ENCODE measurements around the gene SLC4A8.

SLC4A8 gene

GRCh38 chr12:51460519-51460918, 35.9 kb downstream of the SLC4A8 start:
- TF ChIP-seq ZFX (IDR thresholded peaks at IDR 0.05) = no peak
- no peak for TF ChIP-seq CTCF (conservative IDR thresholded peaks at IDR 0.05)
- H3K27ac ChIP-seq = no peak overlapping the region

GRCh38 chr12:51465491-51465890, 40.9 kb downstream of the SLC4A8 start:
- H3K27ac ChIP-seq = no peak overlapping the region
- TF ChIP-seq ZFX (IDR thresholded peaks at IDR 0.05) (no peak), CTCF (conservative IDR thresholded peaks at IDR 0.05) (no peak)

GRCh38 chr12:51470116-51470515, 45.5 kb downstream of the SLC4A8 start:
- no peak overlapping the region for H3K27ac ChIP-seq
- TF ChIP-seq ZFX (IDR thresholded peaks at IDR 0.05) = no peak
- no peak for TF ChIP-seq CTCF (conservative IDR thresholded peaks at IDR 0.05)

GRCh38 chr12:51471111-51471864, 46.7 kb downstream of the SLC4A8 start:
- TF ChIP-seq CTCF (conservative IDR thresholded peaks at IDR 0.05) (no peak), ZFX (IDR thresholded peaks at IDR 0.05) (no peak)
- no peak overlapping the region for H3K27ac ChIP-seq

- H3K27ac ChIP-seq = no peak overlapping the region
- no peak for TF ChIP-seq CTCF (conservative IDR thresholded peaks at IDR 0.05)
- TF ChIP-seq ZFX (IDR thresholded peaks at IDR 0.05) = no peak
These were observed 48.4 kb downstream of the SLC4A8 start for GRCh38 chr12:51472984-51473383.

- TF ChIP-seq ZFX (IDR thresholded peaks at IDR 0.05) (no peak), CTCF (conservative IDR thresholded peaks at IDR 0.05) (no peak)
- no peak overlapping the region for H3K27ac ChIP-seq
These were observed 49.3 kb downstream of the SLC4A8 start for GRCh38 chr12:51473947-51474346.

GRCh38 chr12:51475543-51475942, 50.9 kb downstream of the SLC4A8 start:
- no peak overlapping the region for H3K27ac ChIP-seq
- TF ChIP-seq ZFX (IDR thresholded peaks at IDR 0.05) (no peak), CTCF (conservative IDR thresholded peaks at IDR 0.05) (no peak)
